Stimulated activated CD4-positive, alpha-beta T cell treated with anti-CD3 and anti-CD28 coated beads, Interleukin-4, amount 100 ng/mL, for 1 hour (primary cell): Measurements from ENCODE around the gene ZNG1E.
A peak's percentile ranks its signal among the peaks of the same experiment; 100 is the strongest.
"Not testable (repeated sequence)": the region's sequence is repeated elsewhere in the genome, so short reads cannot be mapped to it uniquely, and the experiment has no call there.

Experiments used
- DNase-seq: peaks from one replicate; pipeline ENCODE4 v3.0.0-alpha.2; 2020

Gene ZNG1E

GRCh38 chr9:65675589-65676021 lies at the start of gene ZNG1E:
Gene ZNG1E, plus strand, starts transcription at chr9:65675928. Its CDS starts 49 bp downstream, at chr9:65675977.
- DNase-seq, result peak; percentile 56

- not testable (repeated sequence) for DNase-seq
Measured at GRCh38 chr9:65673579-65673978, 2.1 kb upstream of the ZNG1E start.

GRCh38 chr9:65675018-65675417 lies 710 bp upstream of the ZNG1E start:
- not testable (repeated sequence) for DNase-seq

GRCh38 chr9:65676389-65676788 lies 661 bp downstream of the ZNG1E start:
- DNase-seq, result peak; percentile 4

GRCh38 chr9:65678533-65678932 lies 2.8 kb downstream of the ZNG1E start:
- DNase-seq, result not testable (repeated sequence)

- not testable (repeated sequence) for DNase-seq
Measured at GRCh38 chr9:65703550-65703949, 27.8 kb downstream of the ZNG1E start.

GRCh38 chr9:65714445-65714844 lies 38.7 kb downstream of the ZNG1E start:
- DNase-seq, result not testable (repeated sequence)

GRCh38 chr9:65737096-65737564 lies 61.4 kb downstream of the ZNG1E start, which contains the start of gene FOXD4L4:
Gene FOXD4L4, plus strand, starts transcription at chr9:65737146. Its CDS starts 0 bp downstream, at chr9:65737146.
- not testable (repeated sequence) for DNase-seq

GRCh38 chr9:65738133-65738532 lies 62.4 kb downstream of the ZNG1E start:
- not testable (repeated sequence) for DNase-seq
